ENCODE data around the gene NUDT2. TPM values are rescaled to one million over a fixed set of nuclear protein-coding genes. Genes with fewer than 3 reads are reported as not detected.

The NUDT2 gene
- total RNA-seq, 1 experiment from 2014 or later, result 14.4 TPM

DNA sequence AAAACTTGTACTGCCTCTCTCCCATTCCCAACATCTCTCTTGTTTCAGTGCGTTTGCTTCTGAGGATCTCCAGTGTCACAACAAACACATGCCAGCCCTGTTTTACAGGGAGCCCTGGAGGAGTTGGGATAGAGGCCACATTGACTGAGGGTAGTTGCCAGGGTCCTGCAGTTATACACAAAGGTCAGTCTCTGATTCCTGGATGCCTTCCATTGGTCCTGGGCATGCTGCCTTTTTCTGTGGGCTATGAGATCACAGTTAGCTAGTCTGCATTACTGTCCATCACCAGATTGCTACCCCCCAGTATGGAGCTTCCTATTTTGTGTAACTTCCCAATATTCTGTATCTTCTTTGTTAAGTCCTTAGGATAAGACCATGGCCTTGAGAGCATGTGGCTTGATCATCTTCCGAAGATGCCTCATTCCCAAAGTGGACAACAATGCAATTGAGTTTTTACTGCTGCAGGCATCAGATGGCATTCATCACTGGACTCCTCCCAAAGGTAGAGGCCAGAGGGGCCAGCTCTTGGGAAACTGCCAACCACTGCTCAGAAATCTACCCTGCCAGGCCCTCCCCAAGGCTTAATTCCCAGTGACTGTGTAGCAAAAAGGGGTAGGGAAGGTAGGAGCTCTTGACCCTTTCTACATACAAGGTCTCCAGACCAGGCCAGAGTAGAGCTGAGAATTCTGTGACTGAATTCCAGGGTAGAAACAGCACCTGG lies 9.5 kb downstream of the NUDT2 start:
- POLR2A ChIA-PET, result no interaction called here
- Mint-ChIP-seq H3K36me3 (ENCODE audit: insufficient read depth, unreplicated experiment) (no peaks in the 10 kb centered on the region), H3K4me1 (ENCODE audit: low read depth, unreplicated experiment) (no peaks in the 10 kb centered on the region), H3K27ac (ENCODE audit: unreplicated experiment) (no peak overlapping the region), H3K4me3 (ENCODE audit: unreplicated experiment) (no peak overlapping the region), H3K27me3 (ENCODE audit: insufficient read depth, unreplicated experiment) (no peaks in the 10 kb centered on the region), H3K9me3 (ENCODE audit: unreplicated experiment) (no peaks in the 10 kb centered on the region)
- H3K27me3 ChIP-seq (replicated peaks; ENCODE audit: control insufficient read depth, insufficient read depth, low read length), result no peaks in the 10 kb centered on the region
- H3K4me3 ChIP-seq (ENCODE audit: low read depth, low read length), result no peak overlapping the region
- no peaks in the 10 kb centered on the region for H3K36me3 ChIP-seq (ENCODE audit: control insufficient read depth, insufficient read depth, low read length)
- no peaks in the 10 kb centered on the region for H3K9me3 ChIP-seq
- no peak for DNase-seq
- BruUV-seq (replicated peaks), result no TSS peak
- intact Hi-C loops (cut with micrococcal nuclease; ENCODE audit: unreplicated experiment), result no loop called here
- TF ChIP-seq, protein P1, sequence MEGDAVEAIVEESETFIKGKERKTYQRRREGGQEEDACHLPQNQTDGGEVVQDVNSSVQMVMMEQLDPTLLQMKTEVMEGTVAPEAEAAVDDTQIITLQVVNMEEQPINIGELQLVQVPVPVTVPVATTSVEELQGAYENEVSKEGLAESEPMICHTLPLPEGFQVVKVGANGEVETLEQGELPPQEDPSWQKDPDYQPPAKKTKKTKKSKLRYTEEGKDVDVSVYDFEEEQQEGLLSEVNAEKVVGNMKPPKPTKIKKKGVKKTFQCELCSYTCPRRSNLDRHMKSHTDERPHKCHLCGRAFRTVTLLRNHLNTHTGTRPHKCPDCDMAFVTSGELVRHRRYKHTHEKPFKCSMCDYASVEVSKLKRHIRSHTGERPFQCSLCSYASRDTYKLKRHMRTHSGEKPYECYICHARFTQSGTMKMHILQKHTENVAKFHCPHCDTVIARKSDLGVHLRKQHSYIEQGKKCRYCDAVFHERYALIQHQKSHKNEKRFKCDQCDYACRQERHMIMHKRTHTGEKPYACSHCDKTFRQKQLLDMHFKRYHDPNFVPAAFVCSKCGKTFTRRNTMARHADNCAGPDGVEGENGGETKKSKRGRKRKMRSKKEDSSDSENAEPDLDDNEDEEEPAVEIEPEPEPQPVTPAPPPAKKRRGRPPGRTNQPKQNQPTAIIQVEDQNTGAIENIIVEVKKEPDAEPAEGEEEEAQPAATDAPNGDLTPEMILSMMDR (IDR thresholded peaks at IDR 0.05; ENCODE audit: insufficient read depth in 1 of 2, low read depth in 1 of 2, low read length in 1 of 2, severe bottlenecking in 1 of 2, unreplicated experiment in 1 of 2), result no peak
- CTCF ChIA-PET, result no interaction called here
- H3K4me1 ChIP-seq, result no peaks in the 10 kb centered on the region; the same call in 1 of the 2 replicates

DNA sequence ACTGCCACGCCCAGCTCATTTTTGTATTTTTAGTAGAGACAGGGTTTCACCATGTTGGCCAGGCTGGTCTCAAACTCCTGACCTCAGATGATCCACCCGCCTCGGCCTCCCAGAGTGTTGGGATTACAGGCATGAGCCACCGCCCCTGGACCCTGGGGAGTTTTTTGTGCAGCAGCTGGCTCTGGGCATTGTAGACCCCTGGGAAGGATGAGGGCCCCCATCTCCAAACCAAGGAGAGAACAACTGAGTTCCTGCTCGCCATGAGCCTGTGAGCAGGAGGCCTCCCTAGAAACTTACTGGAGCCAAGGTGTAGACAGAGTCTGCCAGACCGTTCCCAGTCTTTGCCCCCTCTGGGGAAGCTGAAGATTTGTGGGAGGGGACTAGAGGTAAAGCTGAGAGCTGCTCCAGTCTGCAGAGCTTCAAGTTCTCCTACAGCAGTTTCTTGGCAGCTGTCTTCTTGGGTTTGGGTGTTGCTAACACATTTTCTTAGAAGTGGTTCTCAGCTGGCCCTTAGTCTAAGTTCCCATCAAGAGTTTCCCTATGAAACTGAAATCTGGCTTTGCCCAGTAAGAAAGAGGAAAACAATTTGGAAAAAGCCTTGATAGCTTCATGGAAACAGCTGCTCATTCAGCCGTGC lies 12.4 kb downstream of the NUDT2 start:
- Mint-ChIP-seq H3K27ac (ENCODE audit: unreplicated experiment) (no peak overlapping the region), H3K27me3 (ENCODE audit: insufficient read depth, unreplicated experiment) (no peaks in the 10 kb centered on the region), H3K4me3 (ENCODE audit: unreplicated experiment) (no peak overlapping the region), H3K9me3 (ENCODE audit: unreplicated experiment) (no peaks in the 10 kb centered on the region), H3K36me3 (ENCODE audit: insufficient read depth, unreplicated experiment) (no peaks in the 10 kb centered on the region), H3K4me1 (ENCODE audit: low read depth, unreplicated experiment) (peaks cover 8% of the 10 kb centered on the region)
- no TSS peak for BruUV-seq (replicated peaks)
- no peaks in the 10 kb centered on the region for H3K36me3 ChIP-seq (ENCODE audit: control insufficient read depth, insufficient read depth, low read length)
- H3K4me3 ChIP-seq (ENCODE audit: low read depth, low read length), result no peak overlapping the region
- CTCF ChIA-PET, result interaction anchor here (1.1 kb wide), 1 partner anchor 11 kb away, joined by 3 read pairs; no protein-coding TSS in a partner anchor
- no peaks in the 10 kb centered on the region for H3K9me3 ChIP-seq
- POLR2A ChIA-PET, result no interaction called here
- H3K27me3 ChIP-seq (replicated peaks; ENCODE audit: control insufficient read depth, insufficient read depth, low read length), result no peaks in the 10 kb centered on the region
- TF ChIP-seq, protein P1 (IDR thresholded peaks at IDR 0.05; ENCODE audit: insufficient read depth in 1 of 2, low read depth in 1 of 2, low read length in 1 of 2, severe bottlenecking in 1 of 2, unreplicated experiment in 1 of 2), result no peak
- DNase-seq, result no peak
- peaks cover 18% of the 10 kb centered on the region for H3K4me1 ChIP-seq
- intact Hi-C loops (cut with micrococcal nuclease; ENCODE audit: unreplicated experiment), result no loop called here

DNA sequence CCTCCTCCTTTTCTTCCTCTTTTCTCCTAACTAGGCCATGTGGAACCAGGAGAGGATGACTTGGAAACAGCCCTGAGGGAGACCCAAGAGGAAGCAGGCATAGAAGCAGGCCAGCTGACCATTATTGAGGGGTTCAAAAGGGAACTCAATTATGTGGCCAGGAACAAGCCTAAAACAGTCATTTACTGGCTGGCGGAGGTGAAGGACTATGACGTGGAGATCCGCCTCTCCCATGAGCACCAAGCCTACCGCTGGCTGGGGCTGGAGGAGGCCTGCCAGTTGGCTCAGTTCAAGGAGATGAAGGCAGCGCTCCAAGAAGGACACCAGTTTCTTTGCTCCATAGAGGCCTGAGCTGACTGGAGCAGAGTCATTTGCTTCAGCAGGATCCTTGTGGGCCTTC lies 13.7 kb downstream of the NUDT2 start:
- Histone ChIP-seq H3K9me3 (no peaks in the 10 kb centered on the region), H3K36me3 (ENCODE audit: control insufficient read depth, insufficient read depth, low read length) (no peaks in the 10 kb centered on the region), H3K4me1 (peaks cover 18% of the 10 kb centered on the region), H3K27me3 (replicated peaks; ENCODE audit: control insufficient read depth, insufficient read depth, low read length) (no peaks in the 10 kb centered on the region), H3K4me3 (ENCODE audit: low read depth, low read length) (no peak overlapping the region)
- TSS peak; percentile 74 for BruUV-seq (replicated peaks)
- Mint-ChIP-seq H3K4me1 (ENCODE audit: low read depth, unreplicated experiment) (peaks cover 13% of the 10 kb centered on the region), H3K4me3 (ENCODE audit: unreplicated experiment) (no peak overlapping the region), H3K9me3 (ENCODE audit: unreplicated experiment) (no peaks in the 10 kb centered on the region), H3K36me3 (ENCODE audit: insufficient read depth, unreplicated experiment) (peaks cover 5% of the 10 kb centered on the region), H3K27ac (ENCODE audit: unreplicated experiment) (no peak overlapping the region), H3K27me3 (ENCODE audit: insufficient read depth, unreplicated experiment) (no peaks in the 10 kb centered on the region)
- intact Hi-C loops (cut with micrococcal nuclease; ENCODE audit: unreplicated experiment), result no loop called here
- TF ChIP-seq, protein P1 (IDR thresholded peaks at IDR 0.05; ENCODE audit: insufficient read depth in 1 of 2, low read depth in 1 of 2, low read length in 1 of 2, severe bottlenecking in 1 of 2, unreplicated experiment in 1 of 2), result no peak
- ChIA-PET POLR2A (no interaction called here), CTCF (interaction anchor here (0.6 to 1.1 kb wide), 3 partner anchors 13 to 32 kb away, joined by 3 read pairs; no protein-coding TSS in a partner anchor)
- no peak for DNase-seq
